ENCODE results near the gene TIMM50. TPM values are rescaled to one million over a fixed set of nuclear protein-coding genes. Genes with fewer than 3 reads are reported as not detected.

The TIMM50 gene
- total RNA-seq, 3 donors from 2014 or later (not counting 1 experiment from before 2014, with no cell fraction given) = 50.1 to 67.2 (median 60.8) TPM

DNA sequence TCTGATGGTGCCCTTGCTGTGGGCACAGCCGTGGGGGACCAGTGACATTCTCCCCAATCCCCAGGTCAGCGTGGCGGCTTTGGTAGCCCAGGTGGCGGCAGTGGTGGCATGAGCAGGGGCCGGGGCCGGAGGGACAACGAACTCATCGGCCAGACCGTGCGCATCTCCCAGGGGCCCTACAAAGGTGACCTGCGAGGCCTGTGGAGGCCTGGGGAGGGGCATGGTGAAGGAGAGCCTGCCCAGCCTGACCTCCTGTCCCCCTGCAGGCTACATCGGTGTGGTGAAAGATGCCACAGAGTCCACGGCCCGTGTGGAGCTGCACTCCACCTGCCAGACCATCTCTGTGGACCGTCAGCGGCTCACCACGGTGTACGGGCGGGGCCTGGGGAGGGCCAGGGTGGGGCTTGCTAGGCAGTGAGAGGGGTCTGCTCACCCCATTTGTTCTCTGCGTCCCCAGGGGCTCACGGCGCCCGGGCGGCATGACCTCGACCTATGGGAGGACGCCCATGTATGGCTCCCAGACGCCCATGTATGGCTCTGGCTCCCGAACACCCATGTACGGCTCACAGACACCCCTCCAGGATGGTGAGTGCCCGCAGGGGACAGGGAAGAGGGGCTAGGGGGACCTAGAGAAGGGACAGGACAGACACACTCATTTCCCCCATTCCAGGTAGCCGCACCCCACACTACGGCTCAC lies 7.7 kb upstream of the TIMM50 start:
- TF ChIP-seq, protein P1, sequence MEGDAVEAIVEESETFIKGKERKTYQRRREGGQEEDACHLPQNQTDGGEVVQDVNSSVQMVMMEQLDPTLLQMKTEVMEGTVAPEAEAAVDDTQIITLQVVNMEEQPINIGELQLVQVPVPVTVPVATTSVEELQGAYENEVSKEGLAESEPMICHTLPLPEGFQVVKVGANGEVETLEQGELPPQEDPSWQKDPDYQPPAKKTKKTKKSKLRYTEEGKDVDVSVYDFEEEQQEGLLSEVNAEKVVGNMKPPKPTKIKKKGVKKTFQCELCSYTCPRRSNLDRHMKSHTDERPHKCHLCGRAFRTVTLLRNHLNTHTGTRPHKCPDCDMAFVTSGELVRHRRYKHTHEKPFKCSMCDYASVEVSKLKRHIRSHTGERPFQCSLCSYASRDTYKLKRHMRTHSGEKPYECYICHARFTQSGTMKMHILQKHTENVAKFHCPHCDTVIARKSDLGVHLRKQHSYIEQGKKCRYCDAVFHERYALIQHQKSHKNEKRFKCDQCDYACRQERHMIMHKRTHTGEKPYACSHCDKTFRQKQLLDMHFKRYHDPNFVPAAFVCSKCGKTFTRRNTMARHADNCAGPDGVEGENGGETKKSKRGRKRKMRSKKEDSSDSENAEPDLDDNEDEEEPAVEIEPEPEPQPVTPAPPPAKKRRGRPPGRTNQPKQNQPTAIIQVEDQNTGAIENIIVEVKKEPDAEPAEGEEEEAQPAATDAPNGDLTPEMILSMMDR (IDR thresholded peaks at IDR 0.05) = no peak
- Histone ChIP-seq H3K36me3 (ENCODE audit: control insufficient read depth, insufficient read depth, low read length) (peaks cover 72% of the 10 kb centered on the region), H3K27ac (ENCODE audit: low read length) (no peak overlapping the region), H3K27me3 (ENCODE audit: control insufficient read depth, insufficient read depth, low read length) (no peaks in the 10 kb centered on the region), H3K4me3 (ENCODE audit: low read length) (no peak overlapping the region), H3K4me1 (ENCODE audit: control insufficient read depth, insufficient read depth, low read length) (no peaks in the 10 kb centered on the region), H3K9me3 (ENCODE audit: control insufficient read depth, insufficient read depth, low read length) (no peaks in the 10 kb centered on the region)
- WGBS (ENCODE audit: insufficient coverage) = 95% methylated on average over 32 of the region's 32 CpGs
- H3K27ac Mint-ChIP-seq = no peak overlapping the region
- no peak for DNase-seq
- peaks cover 6% of the 10 kb centered on the region for H3K36me3 Mint-ChIP-seq
- H3K9me3 Mint-ChIP-seq = no peaks in the 10 kb centered on the region
- H3K27me3 Mint-ChIP-seq (ENCODE audit: low read depth in 2 of 2) = no peaks in the 10 kb centered on the region
- H3K4me3 Mint-ChIP-seq = no peak overlapping the region
- no peak for ATAC-seq
- peaks cover 8 to 21% of the 10 kb centered on the region in 2 donors for H3K4me1 Mint-ChIP-seq
- intact Hi-C loops (cut with micrococcal nuclease) = no loop called here

DNA sequence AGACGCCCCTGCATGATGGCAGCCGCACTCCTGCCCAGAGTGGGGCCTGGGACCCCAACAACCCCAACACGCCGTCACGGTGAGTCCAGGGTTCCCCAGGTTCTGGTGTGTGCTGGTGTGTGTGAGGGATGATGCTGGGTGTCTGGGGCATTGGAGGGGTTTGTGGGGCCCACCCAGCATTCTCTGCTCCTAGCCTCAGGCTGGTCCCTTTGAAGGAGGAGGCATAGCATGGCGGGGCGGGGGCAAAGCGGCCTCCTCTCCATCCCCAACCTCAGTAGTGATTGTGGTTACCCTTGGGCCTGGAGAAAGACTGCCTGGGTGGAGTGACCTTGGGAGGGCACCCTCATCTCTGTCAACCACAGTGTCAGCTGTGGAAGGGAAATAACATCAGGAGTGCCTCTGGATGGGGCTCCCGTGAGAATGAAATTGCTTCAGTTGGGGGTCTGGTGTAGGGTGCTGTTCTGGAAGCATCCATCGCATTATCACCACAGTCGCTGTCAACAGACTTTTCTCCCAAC lies 7.1 kb upstream of the TIMM50 start:
- Mint-ChIP-seq H3K4me3 (no peak overlapping the region), H3K27me3 (ENCODE audit: low read depth in 2 of 2) (no peaks in the 10 kb centered on the region), H3K36me3 (peaks cover 6% of the 10 kb centered on the region), H3K9me3 (no peaks in the 10 kb centered on the region), H3K27ac (peak overlapping the region; percentile 38 to 66), H3K4me1 (peaks cover 8 to 21% of the 10 kb centered on the region in 2 donors)
- no peak overlapping the region for H3K4me3 ChIP-seq (ENCODE audit: low read length)
- no peaks in the 10 kb centered on the region for H3K9me3 ChIP-seq (ENCODE audit: control insufficient read depth, insufficient read depth, low read length)
- intact Hi-C loops (cut with micrococcal nuclease) = no loop called here
- no peak for ATAC-seq
- TF ChIP-seq, protein P1 (IDR thresholded peaks at IDR 0.05) = no peak
- no peak for DNase-seq
- WGBS (ENCODE audit: insufficient coverage) = 97% methylated on average over 8 of the region's 11 CpGs
- H3K27me3 ChIP-seq (ENCODE audit: control insufficient read depth, insufficient read depth, low read length) = no peaks in the 10 kb centered on the region
- no peak overlapping the region for H3K27ac ChIP-seq (ENCODE audit: low read length)
- H3K36me3 ChIP-seq (ENCODE audit: control insufficient read depth, insufficient read depth, low read length) = peaks cover 66% of the 10 kb centered on the region
- H3K4me1 ChIP-seq (ENCODE audit: control insufficient read depth, insufficient read depth, low read length) = no peaks in the 10 kb centered on the region

DNA sequence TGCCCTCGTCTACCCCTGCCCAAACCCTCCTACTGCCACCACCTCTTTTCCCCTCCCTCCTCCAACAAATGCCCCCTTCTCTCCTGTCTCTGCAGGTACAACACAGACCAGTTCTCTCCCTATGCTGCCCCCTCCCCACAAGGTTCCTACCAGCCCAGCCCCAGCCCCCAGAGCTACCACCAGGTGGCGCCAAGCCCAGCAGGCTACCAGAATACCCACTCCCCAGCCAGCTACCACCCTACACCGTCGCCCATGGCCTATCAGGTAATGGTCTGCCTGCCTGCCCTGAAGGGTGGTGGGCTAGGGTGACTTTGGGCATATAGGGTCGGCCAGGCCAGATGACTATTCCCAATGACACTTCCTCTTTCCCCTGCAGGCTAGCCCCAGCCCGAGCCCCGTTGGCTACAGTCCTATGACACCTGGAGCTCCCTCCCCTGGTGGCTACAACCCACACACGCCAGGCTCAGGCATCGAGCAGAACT lies 6.5 kb upstream of the TIMM50 start:
- peak overlapping the region; percentile 38 to 66 for H3K27ac Mint-ChIP-seq
- 77% methylated on average over 7 of the region's 9 CpGs for WGBS (ENCODE audit: insufficient coverage)
- ATAC-seq (peak; percentile 66 to 76 (median 72)), DNase-seq (peak; percentile 62 to 84)
- H3K4me1 Mint-ChIP-seq = peaks cover 8 to 21% of the 10 kb centered on the region in 2 donors
- H3K4me3 ChIP-seq (ENCODE audit: low read length) = no peak overlapping the region
- no peak overlapping the region for H3K27ac ChIP-seq (ENCODE audit: low read length)
- no peaks in the 10 kb centered on the region for H3K9me3 Mint-ChIP-seq
- TF ChIP-seq, protein P1 (IDR thresholded peaks at IDR 0.05) = peak; percentile 76
- no peaks in the 10 kb centered on the region for H3K27me3 Mint-ChIP-seq (ENCODE audit: low read depth in 2 of 2)
- no peaks in the 10 kb centered on the region for H3K4me1 ChIP-seq (ENCODE audit: control insufficient read depth, insufficient read depth, low read length)
- H3K4me3 Mint-ChIP-seq = no peak overlapping the region
- intact Hi-C loops (cut with micrococcal nuclease) = loop anchor here (1.0 kb wide), 1 partner anchor 58 kb away; the partner anchor contains the start of gene EID2B
- H3K36me3 ChIP-seq (ENCODE audit: control insufficient read depth, insufficient read depth, low read length) = peaks cover 59% of the 10 kb centered on the region
- H3K9me3 ChIP-seq (ENCODE audit: control insufficient read depth, insufficient read depth, low read length) = no peaks in the 10 kb centered on the region
- peaks cover 6% of the 10 kb centered on the region for H3K36me3 Mint-ChIP-seq
- H3K27me3 ChIP-seq (ENCODE audit: control insufficient read depth, insufficient read depth, low read length) = no peaks in the 10 kb centered on the region

Data from natural killer cell (primary cell).